GM12864 (cell line): ENCODE data around the gene HDAC8.

Experiments
- DNase-seq: peaks from one replicate; pipeline ENCODE4 v3.0.0-alpha.2; 2011; ENCODE audit warnings: low read depth
- H3K4me3 ChIP-seq: 2 replicates; pipeline ENCODE4 v1.5.1; 2011; ENCODE audit warnings: mild to moderate bottlenecking, low read depth, low read length, control low read depth
- TF ChIP-seq, protein P1 (sequence below): IDR thresholded peaks from 2 replicates; pipeline ENCODE4 v1.5.1; 2011; ENCODE audit warnings: low read depth, mild to moderate bottlenecking, moderate library complexity, low read length, control low read depth, inconsistent platforms; ENCODE audit errors: missing control alignments

HDAC8 gene

DNA sequence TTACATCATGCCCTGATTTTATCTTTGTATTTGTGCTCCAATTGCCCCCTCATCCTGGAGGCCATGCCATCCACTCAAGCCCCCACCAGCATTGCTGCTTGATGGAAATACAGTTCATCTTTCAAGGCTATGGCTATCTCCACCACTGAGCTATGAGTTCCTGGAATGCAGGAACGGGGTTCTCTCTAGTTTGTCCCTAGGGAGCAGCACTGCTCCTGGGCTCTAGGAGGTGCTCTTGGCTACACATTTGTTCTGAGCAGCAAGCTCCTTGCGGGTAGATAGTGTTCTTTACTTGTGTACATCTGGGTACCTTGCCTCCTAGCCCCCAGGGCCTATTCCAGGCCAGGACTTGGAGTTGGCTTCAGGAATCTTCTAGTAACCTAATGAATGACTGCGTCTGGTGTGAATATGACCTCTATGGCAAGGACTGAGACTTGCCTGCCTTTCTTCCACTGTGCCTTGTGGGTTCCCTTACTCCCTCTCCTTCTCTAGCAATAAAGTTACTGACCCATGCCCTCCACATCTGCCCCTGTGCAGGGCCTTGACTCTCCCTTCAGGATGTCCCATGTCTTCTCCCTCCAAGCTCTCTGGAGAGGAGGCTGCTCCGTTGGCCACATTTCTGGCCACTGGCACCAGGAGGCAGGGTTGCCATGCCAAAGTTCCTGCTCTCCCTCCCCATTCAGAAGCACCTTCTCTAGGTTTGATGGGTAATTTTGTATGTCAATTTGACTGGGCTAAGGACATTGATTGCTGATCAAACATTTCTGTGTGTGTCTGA, 274.5 kb downstream of the HDAC8 start:
- TF ChIP-seq, protein P1, sequence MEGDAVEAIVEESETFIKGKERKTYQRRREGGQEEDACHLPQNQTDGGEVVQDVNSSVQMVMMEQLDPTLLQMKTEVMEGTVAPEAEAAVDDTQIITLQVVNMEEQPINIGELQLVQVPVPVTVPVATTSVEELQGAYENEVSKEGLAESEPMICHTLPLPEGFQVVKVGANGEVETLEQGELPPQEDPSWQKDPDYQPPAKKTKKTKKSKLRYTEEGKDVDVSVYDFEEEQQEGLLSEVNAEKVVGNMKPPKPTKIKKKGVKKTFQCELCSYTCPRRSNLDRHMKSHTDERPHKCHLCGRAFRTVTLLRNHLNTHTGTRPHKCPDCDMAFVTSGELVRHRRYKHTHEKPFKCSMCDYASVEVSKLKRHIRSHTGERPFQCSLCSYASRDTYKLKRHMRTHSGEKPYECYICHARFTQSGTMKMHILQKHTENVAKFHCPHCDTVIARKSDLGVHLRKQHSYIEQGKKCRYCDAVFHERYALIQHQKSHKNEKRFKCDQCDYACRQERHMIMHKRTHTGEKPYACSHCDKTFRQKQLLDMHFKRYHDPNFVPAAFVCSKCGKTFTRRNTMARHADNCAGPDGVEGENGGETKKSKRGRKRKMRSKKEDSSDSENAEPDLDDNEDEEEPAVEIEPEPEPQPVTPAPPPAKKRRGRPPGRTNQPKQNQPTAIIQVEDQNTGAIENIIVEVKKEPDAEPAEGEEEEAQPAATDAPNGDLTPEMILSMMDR = peak; percentile 53
- DNase-seq = no peak
- no peak overlapping the region for H3K4me3 ChIP-seq

DNA sequence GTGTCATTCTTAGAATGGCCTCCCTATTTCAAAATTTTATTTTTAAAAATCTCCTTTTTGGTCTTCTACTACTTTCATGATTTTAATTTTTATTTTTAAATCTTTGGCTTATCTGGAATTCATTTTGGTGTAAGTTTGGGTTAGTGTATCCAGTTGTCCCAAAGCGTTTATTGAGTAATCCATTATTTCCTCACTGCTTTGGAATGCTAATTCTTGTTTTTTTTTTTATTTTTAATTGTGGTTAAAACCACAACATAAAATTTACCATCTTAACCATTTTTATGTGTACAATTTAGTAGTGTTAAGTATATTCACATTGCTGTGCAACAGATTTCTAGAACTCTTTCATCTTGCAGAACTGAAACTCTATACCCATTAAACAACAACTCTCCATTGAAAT, 275.7 kb downstream of the HDAC8 start:
- H3K4me3 ChIP-seq = no peak overlapping the region
- DNase-seq = no peak
- TF ChIP-seq, protein P1 = no peak

DNA sequence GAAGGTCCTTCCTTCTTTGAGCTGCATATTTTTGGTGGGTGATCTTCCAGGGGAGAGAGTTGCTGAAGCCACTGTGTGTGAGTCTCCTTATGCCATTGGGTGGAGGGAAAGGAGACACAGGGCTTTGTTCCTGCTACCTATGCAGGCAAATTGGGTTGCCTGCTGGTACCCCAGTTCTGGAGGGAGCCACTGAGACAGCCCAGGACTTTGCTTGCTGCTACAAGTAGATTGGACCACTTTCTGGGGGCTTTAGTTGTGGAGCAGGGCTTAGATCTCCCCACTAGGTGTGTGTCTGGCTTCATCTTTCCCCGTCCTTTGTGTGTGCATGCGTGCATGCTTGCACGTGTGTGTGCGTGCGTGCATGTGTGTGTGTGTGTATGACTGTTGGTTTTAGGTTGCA, 276.9 kb downstream of the HDAC8 start:
- TF ChIP-seq, protein P1 = no peak
- DNase-seq = no peak
- H3K4me3 ChIP-seq = no peak overlapping the region

DNA sequence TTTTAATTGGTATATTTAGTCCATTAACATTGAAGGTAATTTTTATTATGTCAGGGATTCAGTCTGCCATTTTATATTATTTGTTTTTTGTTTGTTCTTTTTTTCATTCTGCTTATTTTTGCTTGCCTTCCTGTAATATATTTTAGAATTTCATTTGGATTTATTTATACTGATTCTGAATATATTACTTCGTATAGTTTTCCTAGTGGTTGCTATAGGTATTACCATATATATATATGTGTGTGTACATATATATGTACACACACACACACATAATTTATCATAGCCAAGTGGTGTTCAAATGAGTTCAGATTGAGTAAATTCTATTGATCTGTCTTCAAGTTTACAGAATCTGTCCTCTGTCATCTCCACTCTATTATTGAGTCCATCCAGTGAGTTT, 278.1 kb downstream of the HDAC8 start:
- DNase-seq = no peak
- TF ChIP-seq, protein P1 = no peak
- H3K4me3 ChIP-seq = no peak overlapping the region

DNA sequence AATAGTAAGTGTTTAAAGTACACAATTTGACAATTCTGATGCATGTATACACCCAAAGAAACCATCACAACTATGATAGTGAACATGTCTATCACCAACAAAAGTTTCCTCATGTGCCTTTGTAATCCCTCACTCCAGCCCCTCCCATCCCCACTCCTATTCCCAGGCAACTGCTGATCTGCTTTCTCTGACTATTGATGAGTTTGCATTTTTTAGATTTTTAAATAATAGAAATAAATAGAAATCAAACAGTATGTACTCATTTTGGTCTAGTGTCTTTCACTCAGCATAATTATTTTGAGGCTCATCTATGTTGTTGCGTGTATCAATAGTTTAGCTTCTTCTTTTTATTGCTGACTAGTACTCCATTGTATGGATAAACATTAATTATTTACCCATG, 290.3 kb downstream of the HDAC8 start:
- TF ChIP-seq, protein P1 = no peak
- DNase-seq = no peak
- H3K4me3 ChIP-seq = no peak overlapping the region

DNA sequence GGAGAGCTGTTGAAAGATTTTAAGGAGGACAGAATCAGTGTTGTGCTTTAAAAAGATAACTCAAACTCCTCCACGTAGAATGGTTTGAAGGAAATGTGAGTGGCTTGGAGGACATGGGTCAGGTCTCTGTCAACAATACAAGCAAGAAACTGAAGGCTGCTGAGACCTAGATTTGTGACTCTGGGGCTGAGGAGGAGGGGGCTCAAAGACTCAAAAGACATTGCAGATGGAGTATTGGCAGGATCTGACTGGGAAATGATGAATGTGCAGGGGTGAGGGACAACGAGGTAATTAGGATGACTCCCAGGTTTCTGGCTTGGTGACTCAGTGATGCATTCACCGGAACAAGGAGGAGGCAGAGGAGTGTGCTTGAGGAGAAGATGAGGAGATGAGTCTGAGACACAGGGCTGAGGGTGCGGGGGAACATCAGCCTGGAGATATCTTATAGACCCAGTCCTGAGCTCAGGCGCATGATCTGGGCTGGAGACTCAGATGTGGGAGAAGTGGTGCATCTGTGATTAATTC, 292.3 kb downstream of the HDAC8 start:
- no peak for DNase-seq
- TF ChIP-seq, protein P1 = no peak

More for the DNA sequence above, 292.3 kb downstream of the HDAC8 start:
- H3K4me3 ChIP-seq = no peak overlapping the region
